Measurements from ENCODE around the gene SYT1.

SYT1 gene

GRCh38 chr12:79274501-79275064 is 410.0 kb downstream of the SYT1 start (continued):
- TF ChIP-seq ZNF416 (tag by site-specific recombination; IDR thresholded peaks at IDR 0.05) (no peak), ZNF560 (tag by site-specific recombination; IDR thresholded peaks at IDR 0.05; ENCODE audit: borderline replicate concordance) (no peak), SALL2 (tag by site-specific recombination; IDR thresholded peaks at IDR 0.05; ENCODE audit: borderline replicate concordance) (no peak), ZNF221 (tag by site-specific recombination; IDR thresholded peaks at IDR 0.05; ENCODE audit: borderline replicate concordance) (no peak), HOXC10 (CRISPR knock-in tag; IDR thresholded peaks at IDR 0.05) (no peak), ZNF645 (tag by site-specific recombination; IDR thresholded peaks at IDR 0.05) (no peak), IKZF3 (tag by site-specific recombination; IDR thresholded peaks at IDR 0.05) (no peak), ZBTB26 (tag by site-specific recombination; optimal IDR thresholded peaks at IDR 0.05) (no peak), ZNF2 (tag by site-specific recombination; IDR thresholded peaks at IDR 0.05) (no peak)

- ChIA-PET POLR2A (no interaction called here), CTCF (interaction anchor here (0.6 kb wide), 1 partner anchor 717 kb away, joined by 3 read pairs; no protein-coding TSS in a partner anchor)
- Histone ChIP-seq H3K4me1 (ENCODE audit: control insufficient read depth, insufficient read depth, low read length) (no peaks in the 10 kb centered on the region), H3K36me3 (ENCODE audit: control insufficient read depth in 2 of 2, insufficient read depth in 1 of 2, low read length in 2 of 2) (no peaks in the 10 kb centered on the region), H3K9me3 (ENCODE audit: control insufficient read depth, insufficient read depth, low read depth, low read length) (no peaks in the 10 kb centered on the region), H3K4me3 (ENCODE audit: low read depth, low read length) (no peak overlapping the region), H3K27ac (ENCODE audit: extremely low read depth, low read depth, low read length) (no peak overlapping the region)
- no peak for TF ChIP-seq ZNF596 (tag by site-specific recombination; IDR thresholded peaks at IDR 0.05)
- TF ChIP-seq ZNF707 (tag by site-specific recombination; IDR thresholded peaks at IDR 0.05): no peak
- TF ChIP-seq CTCF (tag by site-specific recombination; IDR thresholded peaks at IDR 0.05): no peak
- no peak for TF ChIP-seq ZNF692 (tag by site-specific recombination; IDR thresholded peaks at IDR 0.05)
- no peak for TF ChIP-seq ZSCAN5A (tag by site-specific recombination; IDR thresholded peaks at IDR 0.05)
- TF ChIP-seq ZBTB48 (tag by site-specific recombination; IDR thresholded peaks at IDR 0.05): no peak
- TF ChIP-seq ZNF239 (tag by site-specific recombination; IDR thresholded peaks at IDR 0.05): no peak
- no peak for TF ChIP-seq ZBTB17 (tag by site-specific recombination; IDR thresholded peaks at IDR 0.05)
- no peak for TF ChIP-seq REST (tag by site-specific recombination; IDR thresholded peaks at IDR 0.05)
- TF ChIP-seq GLI2 (tag by site-specific recombination; IDR thresholded peaks at IDR 0.05; ENCODE audit: borderline replicate concordance, low read depth): no peak
- no peak for TF ChIP-seq ZNF24 (tag by site-specific recombination; IDR thresholded peaks at IDR 0.05)
- no peak for TF ChIP-seq ZSCAN16 (tag by site-specific recombination; IDR thresholded peaks at IDR 0.05)
- no peak for TF ChIP-seq ZNF639 (tag by site-specific recombination; IDR thresholded peaks at IDR 0.05)
- no peak for TF ChIP-seq KLF8 (tag by site-specific recombination; IDR thresholded peaks at IDR 0.05)
Measured at GRCh38 chr12:79275631-79276030, 411.1 kb downstream of the SYT1 start.

Measured in HEK293 (cell line).